ENCODE measurements around the gene TMEM145. TPM values are rescaled to one million over a fixed set of nuclear protein-coding genes. Genes with fewer than 3 reads are reported as not detected.

TMEM145 gene
- total RNA-seq, 1 donor from 2014 or later, result 0.92 TPM

GRCh38 chr19:42356686-42357085 is 43.6 kb downstream of the TMEM145 start:
- Mint-ChIP-seq H3K4me3 (no peak overlapping the region), H3K36me3 (peaks cover 22% of the 10 kb centered on the region), H3K27ac (no peak overlapping the region), H3K27me3 (ENCODE audit: low read depth) (no peaks in the 10 kb centered on the region), H3K4me1 (peaks cover 2% of the 10 kb centered on the region), H3K9me3 (no peaks in the 10 kb centered on the region)
- DNase-seq (ENCODE audit: low spot score in 2 of 2, unreplicated experiment in 2 of 2), result no peak
- TF ChIP-seq CTCF (IDR thresholded peaks at IDR 0.05; ENCODE audit: unreplicated experiment), result no peak

- DNase-seq (ENCODE audit: low spot score in 2 of 2, unreplicated experiment in 2 of 2), result no peak
- Mint-ChIP-seq H3K4me3 (no peak overlapping the region), H3K36me3 (peaks cover 21% of the 10 kb centered on the region), H3K4me1 (peaks cover 2% of the 10 kb centered on the region), H3K27ac (no peak overlapping the region), H3K27me3 (ENCODE audit: low read depth) (no peaks in the 10 kb centered on the region), H3K9me3 (no peaks in the 10 kb centered on the region)
- no peak for TF ChIP-seq CTCF (IDR thresholded peaks at IDR 0.05; ENCODE audit: unreplicated experiment)
Measured at GRCh38 chr19:42357290-42357689, 44.2 kb downstream of the TMEM145 start.

- H3K27me3 Mint-ChIP-seq (ENCODE audit: low read depth), result no peaks in the 10 kb centered on the region
- H3K4me3 Mint-ChIP-seq, result no peak overlapping the region
- no peak for DNase-seq (ENCODE audit: low spot score in 2 of 2, unreplicated experiment in 2 of 2)
- H3K9me3 Mint-ChIP-seq, result no peaks in the 10 kb centered on the region
- TF ChIP-seq CTCF (IDR thresholded peaks at IDR 0.05; ENCODE audit: unreplicated experiment), result no peak
- H3K27ac Mint-ChIP-seq, result no peak overlapping the region
- H3K36me3 Mint-ChIP-seq, result peaks cover 32% of the 10 kb centered on the region
- peaks cover 2% of the 10 kb centered on the region for H3K4me1 Mint-ChIP-seq
Measured at GRCh38 chr19:42360787-42361544, 47.9 kb downstream of the TMEM145 start.

GRCh38 chr19:42361545-42361910 is 48.4 kb downstream of the TMEM145 start:
- Mint-ChIP-seq H3K36me3 (peaks cover 34% of the 10 kb centered on the region), H3K27ac (no peak overlapping the region), H3K4me3 (no peak overlapping the region), H3K27me3 (ENCODE audit: low read depth) (no peaks in the 10 kb centered on the region), H3K9me3 (no peaks in the 10 kb centered on the region), H3K4me1 (peaks cover 2% of the 10 kb centered on the region)
- no peak for DNase-seq (ENCODE audit: low spot score in 2 of 2, unreplicated experiment in 2 of 2)
- no peak for TF ChIP-seq CTCF (IDR thresholded peaks at IDR 0.05; ENCODE audit: unreplicated experiment)

GRCh38 chr19:42362342-42362741 is 49.2 kb downstream of the TMEM145 start:
- no peak for TF ChIP-seq CTCF (IDR thresholded peaks at IDR 0.05; ENCODE audit: unreplicated experiment)
- no peak overlapping the region for H3K4me3 Mint-ChIP-seq
- peaks cover 38% of the 10 kb centered on the region for H3K36me3 Mint-ChIP-seq
- peaks cover 2% of the 10 kb centered on the region for H3K4me1 Mint-ChIP-seq
- no peak overlapping the region for H3K27ac Mint-ChIP-seq
- H3K9me3 Mint-ChIP-seq, result no peaks in the 10 kb centered on the region
- no peak for DNase-seq (ENCODE audit: low spot score in 2 of 2, unreplicated experiment in 2 of 2)
- H3K27me3 Mint-ChIP-seq (ENCODE audit: low read depth), result no peaks in the 10 kb centered on the region

Data from mesothelial cell of epicardium (in vitro differentiated cells).